Mesendoderm (in vitro differentiated cells): ENCODE measurements around the gene CTNND2.

Experiments used
- DNase-seq: peaks from one replicate; pipeline ENCODE4 v3.0.0; 2013
- H2AK5ac ChIP-seq: 2 replicates; pipeline ENCODE4 v1.6.1; 2013; ENCODE audit warnings: low read length, inconsistent platforms
- H2BK120ac ChIP-seq: 2 replicates; pipeline ENCODE4 v1.6.1; 2013; ENCODE audit warnings: low read depth, mild to moderate bottlenecking, low read length, moderate library complexity, mixed read lengths
- H2BK15ac ChIP-seq: replicated peaks from 2 replicates; pipeline ENCODE4 v1.6.1; 2013; ENCODE audit warnings: low read depth, mild to moderate bottlenecking, moderate library complexity
- H2BK5ac ChIP-seq: 2 replicates; pipeline ENCODE4 v1.6.1; 2013; ENCODE audit warnings: low read length, inconsistent platforms
- H3K18ac ChIP-seq: 2 replicates; pipeline ENCODE4 v1.6.1; 2013; ENCODE audit warnings: mild to moderate bottlenecking, low read length, mixed read lengths
- H3K23ac ChIP-seq: one replicate; pipeline ENCODE4 v1.6.1; 2013; ENCODE audit warnings: low read length
- H3K27ac ChIP-seq: 2 replicates; pipeline ENCODE4 v1.5.1; 2013; ENCODE audit warnings: low read depth, mild to moderate bottlenecking, inconsistent platforms, low read length, moderate library complexity
- H3K27me3 ChIP-seq: 2 replicates; pipeline ENCODE4 v1.6.1; 2013; ENCODE audit warnings: low read length, control low read depth, mild to moderate bottlenecking, inconsistent platforms; ENCODE audit not compliant: insufficient read depth, poor library complexity
- H3K36me3 ChIP-seq: 2 replicates; pipeline ENCODE4 v1.6.1; 2013; ENCODE audit warnings: low read length, inconsistent platforms; ENCODE audit not compliant: control insufficient read depth, insufficient read depth
- H3K4ac ChIP-seq: one replicate; pipeline ENCODE4 v1.6.1; 2013; ENCODE audit warnings: low read depth, mild to moderate bottlenecking, low read length, moderate library complexity
- H3K4me1 ChIP-seq: 2 replicates; pipeline ENCODE4 v1.6.1; 2013; ENCODE audit warnings: low read depth, low read length, inconsistent platforms; ENCODE audit not compliant: control insufficient read depth
- H3K4me2 ChIP-seq: 2 replicates; pipeline ENCODE4 v1.6.1; 2013; ENCODE audit warnings: low read length
- H3K4me3 ChIP-seq: 2 replicates; pipeline ENCODE4 v1.5.1; 2013; ENCODE audit warnings: mild to moderate bottlenecking, low read length
- H3K56ac ChIP-seq: one replicate; pipeline ENCODE4 v1.6.1; 2013; ENCODE audit warnings: low read length
- H3K79me1 ChIP-seq: 2 replicates; pipeline ENCODE4 v1.6.1; 2013; ENCODE audit warnings: low read length, inconsistent platforms
- H3K79me2 ChIP-seq: 2 replicates; pipeline ENCODE4 v1.6.1; 2013; ENCODE audit warnings: mild to moderate bottlenecking, low read length; ENCODE audit not compliant: control insufficient read depth, insufficient read depth
- H3K9ac ChIP-seq: 2 replicates; pipeline ENCODE4 v1.6.1; 2013; ENCODE audit warnings: low read length, inconsistent platforms
- H4K5ac ChIP-seq: one replicate; pipeline ENCODE4 v1.6.1; 2013; ENCODE audit warnings: low read length
- H4K8ac ChIP-seq: one replicate; pipeline ENCODE4 v1.6.1; 2013; ENCODE audit warnings: low read depth, mild to moderate bottlenecking, control low read depth, low read length, moderate library complexity
- WGBS: extraction: QIAGEN DNeasy Blood & Tissue Kit; methylation state at CpG from one replicate; pipeline ENCODE4 v1.1.7; 2013; ENCODE audit warnings: low lambda C conversion rate, missing lambda C conversion rate; ENCODE audit not compliant: insufficient coverage; ENCODE audit errors: extremely low coverage; 5-methylcytosine and 5-hydroxymethylcytosine counted together

CTNND2 gene

GRCh38 chr5:11579351-11579750 is 324.9 kb downstream of the CTNND2 start:
- Histone ChIP-seq H3K9ac (no peak overlapping the region), H3K4ac (no peak overlapping the region), H4K5ac (no peak overlapping the region), H3K79me1 (no peaks in the 10 kb centered on the region), H3K4me3 (no peak overlapping the region), H3K79me2 (no peaks in the 10 kb centered on the region), H3K23ac (no peak overlapping the region), H3K56ac (no peak overlapping the region), H3K36me3 (no peaks in the 10 kb centered on the region), H3K4me1 (no peaks in the 10 kb centered on the region), H2BK120ac (no peak overlapping the region), H2BK5ac (no peak overlapping the region), H3K4me2 (no peak overlapping the region), H4K8ac (no peak overlapping the region), H3K27ac (no peak overlapping the region), H3K18ac (no peak overlapping the region), H2AK5ac (no peak overlapping the region), H3K27me3 (no peaks in the 10 kb centered on the region), H2BK15ac (no peak overlapping the region)
- no CpG with 5 or more reads among the region's 4 CpGs for WGBS
- DNase-seq = no peak

- Histone ChIP-seq H4K8ac (no peak overlapping the region), H3K9ac (no peak overlapping the region), H3K56ac (no peak overlapping the region), H3K36me3 (no peaks in the 10 kb centered on the region), H2BK120ac (no peak overlapping the region), H3K18ac (no peak overlapping the region), H3K79me2 (no peaks in the 10 kb centered on the region), H3K79me1 (no peaks in the 10 kb centered on the region), H2BK5ac (no peak overlapping the region), H3K4me1 (no peaks in the 10 kb centered on the region), H2BK15ac (no peak overlapping the region), H4K5ac (no peak overlapping the region), H3K4me3 (no peak overlapping the region), H3K23ac (no peak overlapping the region), H3K4ac (no peak overlapping the region), H3K4me2 (no peak overlapping the region), H3K27me3 (no peaks in the 10 kb centered on the region), H2AK5ac (no peak overlapping the region), H3K27ac (no peak overlapping the region)
- no CpG with 5 or more reads among the region's 2 CpGs for WGBS
- no peak for DNase-seq
Observed at GRCh38 chr5:11574787-11575186, 329.5 kb downstream of the CTNND2 start.

DNA sequence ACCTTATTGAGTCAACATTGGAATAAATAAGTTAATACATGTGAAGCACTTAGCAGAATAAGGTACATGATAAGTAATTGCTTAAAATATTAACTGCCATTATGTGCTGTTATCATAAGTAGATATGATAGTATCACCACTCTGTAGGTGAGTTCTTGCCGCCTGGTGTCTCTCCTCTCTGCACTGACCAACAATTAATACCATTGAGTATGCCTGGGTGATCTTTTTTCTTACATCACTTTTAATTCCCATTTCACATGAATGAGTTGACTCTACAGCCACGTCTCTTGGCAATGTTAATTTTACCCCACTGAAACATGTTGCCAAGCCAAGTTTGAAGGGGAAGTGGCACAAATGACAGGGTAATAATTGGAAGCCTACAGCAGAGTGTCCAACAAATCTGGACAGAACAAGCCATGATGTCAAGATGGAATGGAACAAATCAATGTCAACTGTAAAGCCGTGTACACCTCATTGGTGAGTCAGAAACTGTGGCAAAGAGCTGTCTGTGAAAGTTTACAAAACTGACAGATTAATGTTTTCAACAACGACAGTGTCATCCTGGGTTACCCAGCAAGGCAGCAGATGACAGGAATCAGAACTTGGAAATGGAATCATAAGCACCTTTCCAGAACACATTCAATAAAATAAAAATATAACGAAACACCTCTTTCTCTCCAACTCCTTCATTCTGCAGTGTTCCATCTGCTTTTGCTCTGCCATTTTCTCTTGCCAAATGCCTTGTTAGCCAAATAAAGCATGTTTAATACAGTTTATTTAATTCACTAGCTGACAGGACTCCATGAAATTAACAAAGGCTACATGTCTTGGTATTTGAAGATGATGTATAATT is 330.9 kb downstream of the CTNND2 start:
- no peak overlapping the region for H3K4me3 ChIP-seq
- no peak overlapping the region for H3K9ac ChIP-seq
- no peak overlapping the region for H3K18ac ChIP-seq
- DNase-seq = no peak
- H2BK15ac ChIP-seq = no peak overlapping the region
- no peak overlapping the region for H4K5ac ChIP-seq
- WGBS = no CpG with 5 or more reads among the region's 5 CpGs
- no peaks in the 10 kb centered on the region for H3K36me3 ChIP-seq
- no peak overlapping the region for H4K8ac ChIP-seq
- no peak overlapping the region for H2BK120ac ChIP-seq
- no peaks in the 10 kb centered on the region for H3K27me3 ChIP-seq
- H2BK5ac ChIP-seq = no peak overlapping the region
- no peak overlapping the region for H3K27ac ChIP-seq
- no peak overlapping the region for H3K56ac ChIP-seq
- H2AK5ac ChIP-seq = no peak overlapping the region
- no peaks in the 10 kb centered on the region for H3K4me1 ChIP-seq
- no peak overlapping the region for H3K4me2 ChIP-seq
- H3K4ac ChIP-seq = no peak overlapping the region
- H3K23ac ChIP-seq = no peak overlapping the region
- H3K79me1 ChIP-seq = no peaks in the 10 kb centered on the region
- no peaks in the 10 kb centered on the region for H3K79me2 ChIP-seq

GRCh38 chr5:11564706-11565105 is 339.5 kb downstream of the CTNND2 start:
- no peaks in the 10 kb centered on the region for H3K27me3 ChIP-seq
- no peak overlapping the region for H3K56ac ChIP-seq
- H3K4me2 ChIP-seq = no peak overlapping the region
- H3K27ac ChIP-seq = no peak overlapping the region
- H3K4me3 ChIP-seq = no peak overlapping the region
- no peak overlapping the region for H2AK5ac ChIP-seq
- H3K4me1 ChIP-seq = no peaks in the 10 kb centered on the region
- no peak overlapping the region for H2BK120ac ChIP-seq
- no peak overlapping the region for H2BK15ac ChIP-seq
- H3K9ac ChIP-seq = no peak overlapping the region
- no peak overlapping the region for H3K18ac ChIP-seq
- H4K8ac ChIP-seq = no peak overlapping the region
- no CpG with 5 or more reads among the region's 12 CpGs for WGBS
- no peak overlapping the region for H3K4ac ChIP-seq
- H3K79me2 ChIP-seq = no peaks in the 10 kb centered on the region
- no peaks in the 10 kb centered on the region for H3K79me1 ChIP-seq
- H4K5ac ChIP-seq = no peak overlapping the region
- no peak overlapping the region for H2BK5ac ChIP-seq
- H3K23ac ChIP-seq = no peak overlapping the region
- no peaks in the 10 kb centered on the region for H3K36me3 ChIP-seq
- DNase-seq = no peak

GRCh38 chr5:11563822-11564221 is 340.4 kb downstream of the CTNND2 start:
- no peak overlapping the region for H2BK15ac ChIP-seq
- no peaks in the 10 kb centered on the region for H3K36me3 ChIP-seq
- H3K27me3 ChIP-seq = no peaks in the 10 kb centered on the region
- no peaks in the 10 kb centered on the region for H3K4me1 ChIP-seq
- H3K79me1 ChIP-seq = no peaks in the 10 kb centered on the region
- no peak overlapping the region for H4K8ac ChIP-seq
- no peak overlapping the region for H3K4ac ChIP-seq
- H3K18ac ChIP-seq = no peak overlapping the region
- no peaks in the 10 kb centered on the region for H3K79me2 ChIP-seq
- no peak overlapping the region for H3K23ac ChIP-seq
- H4K5ac ChIP-seq = no peak overlapping the region
- no peak overlapping the region for H3K27ac ChIP-seq
- H2BK120ac ChIP-seq = no peak overlapping the region
- no peak overlapping the region for H3K4me2 ChIP-seq
- no peak overlapping the region for H3K4me3 ChIP-seq
- DNase-seq = peak; percentile 9
- WGBS = no CpG with 5 or more reads among the region's 2 CpGs
- no peak overlapping the region for H2AK5ac ChIP-seq
- no peak overlapping the region for H3K56ac ChIP-seq
- H3K9ac ChIP-seq = no peak overlapping the region
- H2BK5ac ChIP-seq = no peak overlapping the region
